ENCODE results near the gene SLC22A1. TPM values are rescaled to one million over a fixed set of nuclear protein-coding genes. Genes with fewer than 3 reads are reported as not detected.

SLC22A1 gene
- total and polyA plus RNA-seq, 2 donors (not counting 1 experiment from before 2014, with no cell fraction given), result 0.18 to 1.5 TPM

DNA sequence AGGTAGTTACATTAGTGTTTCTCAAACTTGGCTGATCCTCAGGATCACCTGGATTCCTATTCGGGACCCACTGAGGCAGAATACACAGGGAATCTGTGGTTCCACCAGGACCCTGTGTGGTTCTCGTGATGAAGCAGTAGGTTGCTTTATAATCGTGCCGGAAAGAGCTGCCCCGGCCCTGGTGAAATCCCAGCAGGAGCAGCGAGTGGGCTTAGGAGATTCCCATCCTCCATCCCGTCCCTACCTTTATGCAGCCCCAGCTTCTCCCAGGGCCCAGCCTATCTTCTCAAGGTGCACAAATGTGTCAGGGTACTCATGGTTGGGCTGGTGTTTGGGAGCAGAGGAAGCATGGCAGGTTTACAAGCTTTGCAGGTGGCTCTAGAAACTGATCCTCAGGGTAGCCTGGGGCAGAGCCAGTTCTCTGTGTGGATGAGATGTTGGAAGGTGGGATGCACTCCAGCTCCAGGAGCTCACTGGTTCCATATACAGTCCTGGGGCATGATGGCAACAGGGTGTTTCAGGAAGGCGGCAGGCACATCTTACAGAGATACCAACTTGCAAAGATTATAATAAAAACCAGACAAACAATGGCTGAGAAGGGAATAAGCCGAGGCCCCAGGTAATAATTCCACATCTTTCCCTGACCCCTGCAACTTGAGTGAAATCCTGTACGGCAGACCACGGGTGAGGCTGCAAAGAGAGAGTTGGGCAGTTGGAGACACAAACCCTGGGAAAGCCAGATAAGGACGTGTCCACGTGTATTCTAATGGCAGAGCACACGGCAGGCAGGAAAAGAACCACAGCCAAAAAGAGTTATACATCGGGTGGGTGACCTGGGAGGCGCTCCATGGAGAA lies 5.9 kb downstream of the SLC22A1 start:
- Histone ChIP-seq H2AFZ (ENCODE audit: insufficient read depth, low read depth, low read length, poor library complexity, severe bottlenecking) (no peak overlapping the region), H3K9me3 (ENCODE audit: control extremely low read depth in 1 of 3, control insufficient read depth in 2 of 3, insufficient read depth in 1 of 3, low read length in 2 of 3) (no peaks in the 10 kb centered on the region), H3K36me3 (replicated peaks in 1 of 2; ENCODE audit: control extremely low read depth in 1 of 2, control insufficient read depth in 1 of 2, extremely low read depth in 1 of 2, insufficient read depth in 2 of 2, low read length in 1 of 2) (no peaks in the 10 kb centered on the region), H3K4me3 (ENCODE audit: control extremely low read depth in 1 of 5, extremely low read depth in 1 of 5, insufficient read depth in 1 of 5, low read depth in 2 of 5, low read length in 4 of 5) (no peak overlapping the region), H3K4me1 (ENCODE audit: control insufficient read depth in 2 of 2, insufficient read depth in 2 of 2, low read length in 2 of 2) (no peaks in the 10 kb centered on the region), H3K4me2 (replicated peaks; ENCODE audit: low read depth, low read length, poor library complexity, severe bottlenecking) (no peak overlapping the region), H3K9ac (ENCODE audit: low read length) (no peak overlapping the region), H4K20me1 (ENCODE audit: control insufficient read depth, insufficient read depth, low read length, poor library complexity, severe bottlenecking) (no peaks in the 10 kb centered on the region), H3K79me2 (ENCODE audit: control insufficient read depth, insufficient read depth, low read length) (no peaks in the 10 kb centered on the region), H3K27me3 (replicated peaks in 1 of 4; ENCODE audit: control extremely low read depth in 1 of 4, control insufficient read depth in 3 of 4, insufficient read depth in 4 of 4, low read length in 3 of 4) (no peaks in the 10 kb centered on the region), H3K27ac (ENCODE audit: low read length in 2 of 2) (no peak overlapping the region)
- Mint-ChIP-seq H3K27me3 (peaks cover 4% of the 10 kb centered on the region), H3K27ac (no peak overlapping the region), H3K4me1 (no peaks in the 10 kb centered on the region), H3K4me3 (no peak overlapping the region), H3K9me3 (ENCODE audit: insufficient read depth) (no peaks in the 10 kb centered on the region)
- TF ChIP-seq EZH2 (IDR thresholded peaks at IDR 0.05; ENCODE audit: borderline replicate concordance, insufficient read depth, low read depth, low read length, poor library complexity, severe bottlenecking), result no peak
- TF ChIP-seq, protein P1, sequence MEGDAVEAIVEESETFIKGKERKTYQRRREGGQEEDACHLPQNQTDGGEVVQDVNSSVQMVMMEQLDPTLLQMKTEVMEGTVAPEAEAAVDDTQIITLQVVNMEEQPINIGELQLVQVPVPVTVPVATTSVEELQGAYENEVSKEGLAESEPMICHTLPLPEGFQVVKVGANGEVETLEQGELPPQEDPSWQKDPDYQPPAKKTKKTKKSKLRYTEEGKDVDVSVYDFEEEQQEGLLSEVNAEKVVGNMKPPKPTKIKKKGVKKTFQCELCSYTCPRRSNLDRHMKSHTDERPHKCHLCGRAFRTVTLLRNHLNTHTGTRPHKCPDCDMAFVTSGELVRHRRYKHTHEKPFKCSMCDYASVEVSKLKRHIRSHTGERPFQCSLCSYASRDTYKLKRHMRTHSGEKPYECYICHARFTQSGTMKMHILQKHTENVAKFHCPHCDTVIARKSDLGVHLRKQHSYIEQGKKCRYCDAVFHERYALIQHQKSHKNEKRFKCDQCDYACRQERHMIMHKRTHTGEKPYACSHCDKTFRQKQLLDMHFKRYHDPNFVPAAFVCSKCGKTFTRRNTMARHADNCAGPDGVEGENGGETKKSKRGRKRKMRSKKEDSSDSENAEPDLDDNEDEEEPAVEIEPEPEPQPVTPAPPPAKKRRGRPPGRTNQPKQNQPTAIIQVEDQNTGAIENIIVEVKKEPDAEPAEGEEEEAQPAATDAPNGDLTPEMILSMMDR (IDR thresholded peaks at IDR 0.05), result no peak
- ChIA-PET POLR2A (no interaction called here), CTCF (no interaction called here)
- 94% methylated on average over 14 of the region's 16 CpGs for WGBS (ENCODE audit: insufficient coverage)
- no peak for DNase-seq
- no peak for ATAC-seq (ENCODE audit: low read depth)
- intact Hi-C loops (cut with micrococcal nuclease), result no loop called here

DNA sequence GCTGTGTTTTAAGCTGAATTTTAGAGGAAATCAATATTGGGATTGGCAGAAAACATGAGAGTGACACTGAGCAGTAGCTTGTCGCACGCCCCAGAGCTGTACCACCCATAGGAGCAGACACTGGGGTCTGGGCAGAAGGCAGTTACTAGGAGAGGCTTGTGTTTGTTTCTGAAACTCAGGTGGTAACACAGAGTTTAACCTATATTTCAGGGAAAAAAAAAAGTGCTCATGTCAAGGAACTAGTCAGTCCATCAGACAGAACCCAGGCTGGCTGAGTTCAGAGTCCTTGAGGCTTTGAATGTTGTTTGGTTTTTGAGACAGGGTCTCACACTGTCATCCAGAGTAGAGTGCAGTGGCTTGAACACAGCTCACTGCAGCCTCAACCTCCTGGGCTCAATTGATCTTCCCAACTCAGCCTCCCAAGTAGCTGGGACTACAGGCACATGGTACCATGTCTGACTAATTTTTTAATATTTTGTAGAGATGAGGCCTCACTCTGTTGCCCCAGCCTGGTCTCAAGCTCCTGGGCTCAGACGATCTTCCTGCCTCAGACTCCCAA lies 6.6 kb downstream of the SLC22A1 start:
- 88% methylated on average over 3 of the region's 3 CpGs for WGBS (ENCODE audit: insufficient coverage)
- no peak overlapping the region for H3K4me3 Mint-ChIP-seq
- Histone ChIP-seq H4K20me1 (ENCODE audit: control insufficient read depth, insufficient read depth, low read length, poor library complexity, severe bottlenecking) (no peaks in the 10 kb centered on the region), H3K9me3 (ENCODE audit: control extremely low read depth in 1 of 3, control insufficient read depth in 2 of 3, insufficient read depth in 1 of 3, low read length in 2 of 3) (no peaks in the 10 kb centered on the region), H3K27me3 (replicated peaks in 1 of 4; ENCODE audit: control extremely low read depth in 1 of 4, control insufficient read depth in 3 of 4, insufficient read depth in 4 of 4, low read length in 3 of 4) (no peaks in the 10 kb centered on the region), H3K4me3 (ENCODE audit: control extremely low read depth in 1 of 5, extremely low read depth in 1 of 5, insufficient read depth in 1 of 5, low read depth in 2 of 5, low read length in 4 of 5) (no peak overlapping the region), H3K79me2 (ENCODE audit: control insufficient read depth, insufficient read depth, low read length) (no peaks in the 10 kb centered on the region), H3K4me1 (ENCODE audit: control insufficient read depth in 2 of 2, insufficient read depth in 2 of 2, low read length in 2 of 2) (no peaks in the 10 kb centered on the region), H3K36me3 (replicated peaks in 1 of 2; ENCODE audit: control extremely low read depth in 1 of 2, control insufficient read depth in 1 of 2, extremely low read depth in 1 of 2, insufficient read depth in 2 of 2, low read length in 1 of 2) (no peaks in the 10 kb centered on the region), H3K9ac (ENCODE audit: low read length) (no peak overlapping the region), H3K4me2 (replicated peaks; ENCODE audit: low read depth, low read length, poor library complexity, severe bottlenecking) (no peak overlapping the region), H3K27ac (ENCODE audit: low read length in 2 of 2) (no peak overlapping the region), H2AFZ (ENCODE audit: insufficient read depth, low read depth, low read length, poor library complexity, severe bottlenecking) (no peak overlapping the region)
- H3K27me3 Mint-ChIP-seq, result peaks cover 4% of the 10 kb centered on the region
- TF ChIP-seq, protein P1 (IDR thresholded peaks at IDR 0.05), result no peak
- no peak for TF ChIP-seq EZH2 (IDR thresholded peaks at IDR 0.05; ENCODE audit: borderline replicate concordance, insufficient read depth, low read depth, low read length, poor library complexity, severe bottlenecking)
- ATAC-seq (ENCODE audit: low read depth) (no peak), DNase-seq (no peak)
- intact Hi-C loops (cut with micrococcal nuclease), result no loop called here
- ChIA-PET POLR2A (no interaction called here), CTCF (no interaction called here)
- H3K27ac Mint-ChIP-seq, result no peak overlapping the region
- H3K4me1 Mint-ChIP-seq, result no peaks in the 10 kb centered on the region
- no peaks in the 10 kb centered on the region for H3K9me3 Mint-ChIP-seq (ENCODE audit: insufficient read depth)

Measured in B cell (primary cell).